22Rv1 (cell line): ENCODE results near the gene ATG14.

Experiments
- ZFX ChIP-seq: fragments of 450-650 bp; IDR thresholded peaks from 2 replicates; pipeline ENCODE4 v1.6.1; 2017; ENCODE audit warnings: antibody characterized with exemption, borderline replicate concordance
- TF ChIP-seq, protein P1 (sequence below): fragments of 450-650 bp; IDR thresholded peaks from 2 replicates; pipeline ENCODE4 v1.5.1; 2017; ENCODE audit warnings: mild to moderate bottlenecking

GRCh38 chr14:55449116-55449515 is 37.5 kb upstream of the ATG14 start:
- TF ChIP-seq, protein P1, sequence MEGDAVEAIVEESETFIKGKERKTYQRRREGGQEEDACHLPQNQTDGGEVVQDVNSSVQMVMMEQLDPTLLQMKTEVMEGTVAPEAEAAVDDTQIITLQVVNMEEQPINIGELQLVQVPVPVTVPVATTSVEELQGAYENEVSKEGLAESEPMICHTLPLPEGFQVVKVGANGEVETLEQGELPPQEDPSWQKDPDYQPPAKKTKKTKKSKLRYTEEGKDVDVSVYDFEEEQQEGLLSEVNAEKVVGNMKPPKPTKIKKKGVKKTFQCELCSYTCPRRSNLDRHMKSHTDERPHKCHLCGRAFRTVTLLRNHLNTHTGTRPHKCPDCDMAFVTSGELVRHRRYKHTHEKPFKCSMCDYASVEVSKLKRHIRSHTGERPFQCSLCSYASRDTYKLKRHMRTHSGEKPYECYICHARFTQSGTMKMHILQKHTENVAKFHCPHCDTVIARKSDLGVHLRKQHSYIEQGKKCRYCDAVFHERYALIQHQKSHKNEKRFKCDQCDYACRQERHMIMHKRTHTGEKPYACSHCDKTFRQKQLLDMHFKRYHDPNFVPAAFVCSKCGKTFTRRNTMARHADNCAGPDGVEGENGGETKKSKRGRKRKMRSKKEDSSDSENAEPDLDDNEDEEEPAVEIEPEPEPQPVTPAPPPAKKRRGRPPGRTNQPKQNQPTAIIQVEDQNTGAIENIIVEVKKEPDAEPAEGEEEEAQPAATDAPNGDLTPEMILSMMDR, result no peak
- no peak for TF ChIP-seq ZFX
